Keratinocyte (primary cell): ENCODE results near the gene RNF31.

Source experiments
- CTCF ChIP-seq, 3 experiments: IDR thresholded peaks in 1 of 3; conservative IDR thresholded peaks in 1 of 3; optimal IDR thresholded peaks in 1 of 3; 2 replicates in 2 of 3; 3 replicates in 1 of 3; pipeline versions ENCODE3 to v1.5.1; 2011; ENCODE audit warnings: low read length in 3 of 3, mild to moderate bottlenecking in 3 of 3, moderate library complexity in 2 of 3, control low read depth in 1 of 3, inconsistent platforms in 1 of 3; ENCODE audit not compliant: insufficient read depth in 2 of 3; ENCODE audit errors: extremely low read depth in 1 of 3
- EZH2 ChIP-seq: IDR thresholded peaks from one replicate; pipeline ENCODE4 v1.6.1; 2012; ENCODE audit warnings: inconsistent platforms, mild to moderate bottlenecking, low read length, moderate library complexity

- no peak for TF ChIP-seq CTCF (optimal IDR thresholded peaks at IDR 0.05 in 1 of 3, IDR thresholded peaks at IDR 0.05 in 1 of 3, conservative IDR thresholded peaks at IDR 0.05 in 1 of 3; ENCODE audit: extremely low read depth in 1 of 3, insufficient read depth in 2 of 3, low read length in 3 of 3)
- no peak for TF ChIP-seq EZH2
Measured at GRCh38 chr14:24121210-24121609, 26.1 kb upstream of the RNF31 start.
